ENCODE data around the gene CENPP. TPM values are rescaled to one million over a fixed set of nuclear protein-coding genes. Genes with fewer than 3 reads are reported as not detected.
"Not testable (repeated sequence)": the region's sequence is repeated elsewhere in the genome, so short reads cannot be mapped to it uniquely, and the experiment has no call there.

The CENPP gene
- total RNA-seq, 1 donor from 2014 or later: 10.6 TPM

GRCh38 chr9:92380603-92381002 lies 54.9 kb downstream of the CENPP start:
- no peak for DNase-seq (ENCODE audit: low spot score)

GRCh38 chr9:92381775-92382174 lies 56.0 kb downstream of the CENPP start:
- no peak for DNase-seq (ENCODE audit: low spot score)

- DNase-seq (ENCODE audit: low spot score): no peak
These were observed 58.6 kb downstream of the CENPP start for GRCh38 chr9:92384375-92384774.

DNA sequence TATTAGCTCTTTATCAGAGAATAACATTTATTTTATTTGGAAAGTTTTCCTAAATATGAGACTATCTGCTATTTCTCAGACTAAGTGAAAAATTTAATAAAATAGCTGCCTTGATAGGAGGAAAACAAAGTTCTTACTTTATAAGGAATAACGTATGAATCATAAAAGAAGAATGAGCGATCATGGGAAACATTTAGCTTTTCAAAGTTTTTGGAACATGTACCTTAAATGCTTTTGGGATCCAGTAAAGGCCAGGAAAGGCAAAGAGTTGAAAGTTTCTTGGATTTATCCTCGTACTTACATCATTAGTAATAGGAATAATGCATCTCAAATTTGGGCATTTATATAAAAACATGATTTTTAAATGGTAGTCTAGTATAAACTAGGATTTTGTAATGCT lies 59.2 kb downstream of the CENPP start:
- DNase-seq (ENCODE audit: low spot score): no peak

- DNase-seq (ENCODE audit: low spot score): no peak
These were observed 59.7 kb downstream of the CENPP start for GRCh38 chr9:92385477-92385876.

DNA sequence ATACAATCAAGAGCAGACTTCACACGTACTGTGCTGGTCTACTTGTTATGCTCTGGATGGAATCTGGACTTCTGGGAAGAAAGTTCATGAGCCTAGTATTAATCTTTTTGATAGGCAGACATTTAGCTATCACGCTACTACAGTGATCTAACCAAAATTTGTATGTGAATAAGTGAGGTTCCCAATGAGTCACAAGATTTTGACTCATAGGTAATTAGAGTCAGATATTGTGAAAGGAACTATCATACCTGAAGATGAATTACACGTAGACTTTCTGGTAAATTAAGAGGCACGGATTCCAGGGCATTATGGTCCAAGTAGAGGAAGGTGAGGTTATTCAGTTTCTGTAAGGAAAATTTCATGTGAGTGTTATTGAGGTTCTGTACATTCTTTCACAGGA lies 60.2 kb downstream of the CENPP start:
- DNase-seq (ENCODE audit: low spot score): no peak

DNA sequence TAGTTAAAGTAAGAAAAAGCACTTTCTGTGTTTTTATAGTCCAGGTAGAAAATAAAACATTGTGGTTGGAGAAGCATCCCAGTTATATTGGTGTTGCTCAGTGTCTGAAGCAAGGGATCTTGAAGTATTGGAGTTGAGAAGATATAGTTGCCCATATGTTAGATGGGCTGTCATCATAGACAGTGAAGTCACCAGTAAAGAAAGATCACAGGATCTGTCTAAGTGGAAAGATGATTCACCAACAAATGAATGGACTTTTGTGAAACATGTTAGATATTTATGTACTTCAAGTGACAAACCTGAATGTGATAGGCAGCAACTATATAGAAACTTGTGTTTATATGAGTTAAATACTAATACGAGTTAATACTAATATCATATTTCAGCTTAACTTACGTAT lies 66.9 kb downstream of the CENPP start:
- DNase-seq (ENCODE audit: low spot score): no peak

- no peak for DNase-seq (ENCODE audit: low spot score)
These were observed 67.9 kb downstream of the CENPP start for GRCh38 chr9:92393686-92394085.

- DNase-seq (ENCODE audit: low spot score): no peak
These were observed 69.9 kb downstream of the CENPP start for GRCh38 chr9:92395617-92396016.

- no peak for DNase-seq (ENCODE audit: low spot score)
These were observed 72.1 kb downstream of the CENPP start for GRCh38 chr9:92397853-92398252.

DNA sequence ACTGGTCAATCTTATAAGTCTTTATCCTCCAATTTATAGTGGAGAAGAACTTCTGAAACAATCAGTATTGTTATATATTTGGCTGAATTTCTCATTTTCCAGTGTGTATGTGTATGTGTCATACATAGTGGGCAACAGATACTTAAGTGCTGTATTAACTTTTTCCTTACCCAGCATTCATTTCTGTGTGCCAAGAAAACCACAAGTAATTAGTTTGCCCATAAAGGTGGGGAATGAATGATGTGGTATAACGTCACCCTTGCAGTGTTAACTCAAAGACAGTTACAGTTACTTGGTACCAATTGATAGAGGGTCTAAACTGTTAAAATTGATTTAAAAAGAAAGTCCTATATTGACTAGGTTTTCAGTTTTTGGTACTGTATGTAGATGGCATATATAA lies 76.6 kb downstream of the CENPP start:
- DNase-seq (ENCODE audit: low spot score): no peak

DNA sequence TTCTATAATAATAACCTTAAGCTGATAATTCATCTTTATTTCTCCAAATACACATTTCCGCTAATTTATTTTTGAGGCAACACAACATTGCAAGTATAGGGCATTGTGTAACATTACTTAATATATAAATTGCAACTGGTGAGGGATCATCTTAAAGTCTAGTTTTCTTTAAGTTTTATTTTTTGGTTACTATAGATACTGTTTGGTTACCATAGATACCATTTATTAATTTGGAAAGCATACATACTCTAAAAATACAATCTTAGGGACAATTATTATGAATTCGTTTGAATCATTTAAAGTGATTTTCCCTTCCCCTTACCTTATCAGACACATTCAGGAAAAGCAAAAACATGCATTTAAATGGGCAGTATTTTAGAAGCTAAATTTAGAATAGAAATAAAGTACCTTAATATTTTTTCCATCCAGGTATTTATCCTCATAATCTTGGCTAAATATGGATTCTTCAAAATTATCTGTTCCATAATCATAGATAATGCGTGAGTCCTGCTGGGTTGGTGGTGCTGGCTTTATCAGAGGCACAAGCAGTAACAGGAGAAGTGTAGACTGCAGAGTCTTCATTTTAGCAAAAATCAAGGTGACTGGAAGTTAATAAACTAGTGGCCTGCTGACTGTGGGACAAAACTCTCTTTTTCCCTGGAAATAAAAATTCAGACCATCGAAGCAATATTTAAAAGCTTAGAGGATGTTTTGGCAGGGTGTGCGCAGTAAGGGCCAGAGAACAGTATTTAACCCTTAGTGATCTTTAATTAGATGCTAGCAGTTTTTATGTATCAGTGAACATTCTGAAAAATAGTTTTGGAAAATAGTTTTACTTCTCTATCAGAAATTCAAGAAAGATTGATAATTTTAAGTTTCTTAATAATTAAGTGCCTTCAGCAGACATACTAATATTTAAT lies 77.3 kb downstream of the CENPP start:
- no peak for DNase-seq (ENCODE audit: low spot score)

- DNase-seq (ENCODE audit: low spot score): no peak
These were observed 78.5 kb downstream of the CENPP start, which contains the start of gene OGN for GRCh38 chr9:92404042-92404836. OGN (minus strand) TSS chr9:92404578; CDS start chr9:92403407, 1,171 bp downstream.

- no peak for DNase-seq (ENCODE audit: low spot score)
These were observed 80.1 kb downstream of the CENPP start for GRCh38 chr9:92405818-92406217.

DNA sequence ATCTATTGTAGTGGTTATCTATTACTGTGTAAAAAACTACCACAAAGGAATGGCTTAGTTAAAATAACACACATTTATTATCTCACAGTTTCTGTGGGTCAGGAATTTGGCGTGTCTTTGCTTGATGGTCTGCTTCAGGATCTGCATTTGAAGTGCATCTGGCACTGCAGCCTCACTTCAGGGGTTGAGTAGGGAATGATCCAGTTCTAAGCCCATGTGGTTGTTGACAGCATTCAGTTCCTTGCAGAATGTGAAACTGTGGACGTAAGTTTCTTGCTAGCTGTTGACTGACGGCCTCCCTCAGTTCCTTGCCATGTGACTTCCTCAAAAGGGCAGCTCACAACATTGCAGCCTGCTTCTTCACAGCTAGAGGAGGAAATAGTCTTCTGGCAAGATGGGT lies 80.7 kb downstream of the CENPP start:
- DNase-seq (ENCODE audit: low spot score): peak; percentile 50

- no peak for DNase-seq (ENCODE audit: low spot score)
These were observed 82.1 kb downstream of the CENPP start for GRCh38 chr9:92407818-92408217.

DNA sequence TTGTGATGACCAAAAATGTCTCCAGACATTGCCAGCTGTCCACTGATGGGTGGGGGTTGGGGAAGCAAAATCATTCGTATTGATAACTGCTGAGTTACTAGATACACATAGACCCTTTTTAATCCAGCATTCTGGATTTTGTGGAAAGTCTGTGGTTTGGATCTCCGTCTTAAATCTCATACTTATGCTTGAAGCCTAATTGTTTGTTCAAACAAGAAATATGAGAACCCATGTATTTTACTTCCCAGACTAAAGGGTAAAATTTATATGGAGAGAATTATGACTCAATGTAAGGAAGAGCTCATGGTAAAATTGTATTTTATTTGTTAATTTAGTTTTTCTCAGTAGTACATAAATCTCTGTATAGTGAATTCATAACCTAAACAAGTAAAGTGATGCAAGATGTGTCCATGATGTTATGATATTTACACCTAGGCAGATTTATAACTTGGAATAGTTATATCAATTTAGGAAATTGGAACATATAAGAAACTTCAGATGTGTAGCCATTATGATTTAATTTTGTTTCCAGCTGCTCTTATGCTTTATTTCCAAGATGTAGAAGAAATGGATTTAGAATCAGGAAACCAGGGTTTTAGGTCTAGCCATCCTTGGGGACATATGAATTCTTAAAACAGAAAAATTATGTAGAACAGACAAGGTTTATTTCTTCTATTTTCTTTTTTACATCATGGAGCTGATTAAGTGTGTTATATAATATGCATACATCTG lies 83.2 kb downstream of the CENPP start:
- no peak for DNase-seq (ENCODE audit: low spot score)

GRCh38 chr9:92411157-92411556 lies 85.4 kb downstream of the CENPP start:
- DNase-seq (ENCODE audit: low spot score): not testable (repeated sequence)

DNA sequence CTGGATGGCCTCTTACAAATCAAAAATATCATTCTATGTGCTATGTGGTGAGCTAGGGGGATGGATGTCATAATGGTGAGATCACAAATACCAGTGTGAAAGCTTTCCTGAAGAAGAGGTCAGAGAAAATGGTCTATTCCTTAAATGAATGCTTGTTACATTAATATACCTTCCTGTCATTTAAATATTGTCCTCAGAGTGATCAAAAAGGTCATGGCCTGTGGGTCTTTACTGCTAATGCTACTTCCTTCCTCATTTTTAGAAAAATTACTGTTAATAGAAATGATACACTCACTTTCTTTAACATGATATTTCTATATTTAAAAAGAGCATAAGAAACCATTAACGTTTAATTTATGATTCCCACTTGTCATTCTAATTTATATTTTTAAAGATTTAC lies 88.8 kb downstream of the CENPP start:
- no peak for DNase-seq (ENCODE audit: low spot score)

DNA sequence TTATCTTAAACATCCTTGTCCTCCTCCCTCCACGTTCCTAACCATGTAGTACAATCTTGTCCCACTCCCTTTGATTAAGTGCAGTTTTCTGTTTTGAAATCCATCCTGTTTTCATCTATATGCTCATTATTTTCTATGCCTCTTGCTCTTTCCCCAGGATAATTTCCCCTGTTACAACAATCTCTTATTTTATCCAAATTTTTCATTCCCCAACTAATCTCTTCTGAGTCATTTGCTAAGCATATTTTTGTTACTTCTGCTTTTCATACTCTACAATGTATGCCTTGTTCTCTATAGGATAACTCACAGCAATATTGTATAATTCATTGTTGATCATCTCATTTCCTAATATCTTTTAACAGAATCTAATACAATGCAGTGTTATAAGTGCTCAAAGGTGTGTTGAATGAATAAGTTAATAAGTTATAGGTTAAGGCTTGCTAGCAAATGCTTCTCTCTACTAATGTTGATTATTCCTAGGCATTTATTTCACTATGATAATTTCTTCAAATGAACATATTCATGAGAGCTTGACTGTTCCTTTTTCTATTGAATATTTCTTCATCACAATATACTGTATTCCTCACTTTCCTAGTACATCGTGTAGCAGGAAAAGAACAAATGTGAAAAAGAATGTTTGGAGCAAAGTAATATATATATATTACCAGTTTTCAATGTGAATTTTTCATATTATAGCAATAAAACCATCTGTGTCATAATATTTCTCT lies 97.0 kb downstream of the CENPP start:
- DNase-seq (ENCODE audit: low spot score): no peak

- DNase-seq (ENCODE audit: low spot score): no peak
These were observed 97.9 kb downstream of the CENPP start for GRCh38 chr9:92423612-92424011.
